ENCODE results near the gene ALK. TPM values are rescaled to one million over a fixed set of nuclear protein-coding genes. Genes with fewer than 3 reads are reported as not detected.

ALK gene
- total RNA-seq, 1 donor from 2014 or later, result not detected

GRCh38 chr2:29443151-29443550 is 478.2 kb downstream of the ALK start:
- no peak for DNase-seq

GRCh38 chr2:29440921-29441623 is 480.3 kb downstream of the ALK start:
- no peak for DNase-seq

- DNase-seq, result no peak
Observed at GRCh38 chr2:29433920-29434319, 487.5 kb downstream of the ALK start.

GRCh38 chr2:29433128-29433527 is 488.3 kb downstream of the ALK start:
- no peak for DNase-seq

- DNase-seq, result no peak
Observed at GRCh38 chr2:29431485-29431884, 489.9 kb downstream of the ALK start.

- no peak for DNase-seq
Observed at GRCh38 chr2:29430382-29431112, 490.8 kb downstream of the ALK start.

- no peak for DNase-seq
Observed at GRCh38 chr2:29426354-29426753, 495.0 kb downstream of the ALK start.

- DNase-seq, result no peak
Observed at GRCh38 chr2:29425866-29426265, 495.5 kb downstream of the ALK start.

- DNase-seq, result no peak
Observed at GRCh38 chr2:29423061-29423666, 498.2 kb downstream of the ALK start.

GRCh38 chr2:29420999-29421782 is 500.2 kb downstream of the ALK start:
- no peak for DNase-seq

GRCh38 chr2:29420464-29420863 is 500.9 kb downstream of the ALK start:
- no peak for DNase-seq

GRCh38 chr2:29417630-29418029 is 503.8 kb downstream of the ALK start:
- DNase-seq, result no peak

- no peak for DNase-seq
Observed at GRCh38 chr2:29412197-29412925, 509.0 kb downstream of the ALK start.

- no peak for DNase-seq
Observed at GRCh38 chr2:29405707-29406106, 515.7 kb downstream of the ALK start.

- DNase-seq, result no peak
Observed at GRCh38 chr2:29405266-29405665, 516.1 kb downstream of the ALK start.

GRCh38 chr2:29401994-29402393 is 519.4 kb downstream of the ALK start:
- no peak for DNase-seq

GRCh38 chr2:29400930-29401653 is 520.3 kb downstream of the ALK start:
- no peak for DNase-seq

- no peak for DNase-seq
Observed at GRCh38 chr2:29398384-29399237, 522.8 kb downstream of the ALK start.

- DNase-seq, result no peak
Observed at GRCh38 chr2:29397713-29398112, 523.7 kb downstream of the ALK start.

GRCh38 chr2:29397039-29397438 is 524.3 kb downstream of the ALK start:
- no peak for DNase-seq

GRCh38 chr2:29394981-29395350 is 526.4 kb downstream of the ALK start:
- DNase-seq, result no peak

All from dermis blood vessel endothelial cell (primary cell).